Right atrium auricular region (tissue), 2 donors: ENCODE data around the gene TUBB4A. TPM values are rescaled to one million over a fixed set of nuclear protein-coding genes. Genes with fewer than 3 reads are reported as not detected.

Source experiments
- DNase-seq: peaks from one replicate; pipeline ENCODE4 v3.0.0-alpha.2; 2019; ENCODE audit warnings: low spot score
- H3K27ac ChIP-seq, 2 donors: fragments of 200-600 bp; sonication (generic); 1 replicate in 1 of 2; 2 replicates in 1 of 2; pipeline ENCODE4 v1.5.1; 2016 to 2019
- H3K27me3 ChIP-seq, 2 donors: fragments of 200-600 bp; sonication (generic); one replicate each; pipeline versions ENCODE4 v1.5.1 to v1.6.0; 2017 to 2019
- H3K36me3 ChIP-seq: fragments of 200-600 bp; sonication (generic); one replicate; pipeline ENCODE4 v1.5.1; 2016
- H3K4me1 ChIP-seq, 2 donors: fragments of 200-600 bp; sonication (generic); one replicate each; pipeline versions ENCODE4 v1.5.1 to v1.6.0; 2017 to 2019
- H3K4me3 ChIP-seq, 2 donors: fragments of 200-600 bp; sonication (generic); 1 replicate in 1 of 2; 2 replicates in 1 of 2; pipeline ENCODE4 v1.5.1; 2017 to 2019; ENCODE audit warnings: mild to moderate bottlenecking in 1 of 2, moderate library complexity in 1 of 2
- H3K9me3 ChIP-seq, 2 donors: fragments of 200-600 bp; sonication (generic); one replicate each; pipeline ENCODE4 v1.5.1; 2019
- CTCF ChIP-seq, 2 donors: fragments of 200-600 bp; sonication (generic); IDR thresholded peaks; one replicate each; pipeline ENCODE4 v1.5.1; 2019; ENCODE audit warnings: antibody characterized with exemption in 2 of 2
- total RNA-seq, 2 donors: library from RNA; depleted of rRNA; stranded (reverse); fragments of >200 nt; gene quantifications; one replicate each; pipeline ENCODE4 v1.1.0, GENCODE V29; 2016

Gene TUBB4A
- total RNA-seq, 2 donors from 2014 or later: 0.83 to 2.3 TPM

GRCh38 chr19:6491802-6492592 is 10.1 kb downstream of the TUBB4A start:
- Histone ChIP-seq H3K27me3 (no peaks in the 10 kb centered on the region), H3K9me3 (peaks cover 0 to 13% of the 10 kb centered on the region in 2 donors), H3K27ac (no peak overlapping the region), H3K4me3 (no peak overlapping the region), H3K4me1 (no peaks in the 10 kb centered on the region), H3K36me3 (no peaks in the 10 kb centered on the region)
- DNase-seq: no peak
- no peak for TF ChIP-seq CTCF (IDR thresholded peaks at IDR 0.05)

GRCh38 chr19:6490134-6490533 is 12.0 kb downstream of the TUBB4A start:
- Histone ChIP-seq H3K4me1 (no peaks in the 10 kb centered on the region), H3K27ac (no peak overlapping the region), H3K27me3 (no peaks in the 10 kb centered on the region), H3K4me3 (no peak overlapping the region), H3K36me3 (no peaks in the 10 kb centered on the region), H3K9me3 (peaks cover 0 to 13% of the 10 kb centered on the region in 2 donors)
- no peak for DNase-seq
- no peak for TF ChIP-seq CTCF (IDR thresholded peaks at IDR 0.05)

GRCh38 chr19:6489278-6490061 is 12.6 kb downstream of the TUBB4A start:
- H3K27ac ChIP-seq: no peak overlapping the region
- TF ChIP-seq CTCF (IDR thresholded peaks at IDR 0.05): no peak
- H3K4me1 ChIP-seq: no peaks in the 10 kb centered on the region
- no peak overlapping the region for H3K4me3 ChIP-seq
- no peak for DNase-seq
- H3K9me3 ChIP-seq: peaks cover 0 to 13% of the 10 kb centered on the region in 2 donors
- no peaks in the 10 kb centered on the region for H3K36me3 ChIP-seq
- H3K27me3 ChIP-seq: no peaks in the 10 kb centered on the region

- DNase-seq: no peak
- Histone ChIP-seq H3K27me3 (no peaks in the 10 kb centered on the region), H3K4me3 (no peak overlapping the region), H3K9me3 (no peaks in the 10 kb centered on the region), H3K4me1 (no peaks in the 10 kb centered on the region), H3K36me3 (no peaks in the 10 kb centered on the region), H3K27ac (no peak overlapping the region)
- TF ChIP-seq CTCF (IDR thresholded peaks at IDR 0.05): no peak
Observed at GRCh38 chr19:6484831-6485230, 17.3 kb downstream of the TUBB4A start.

GRCh38 chr19:6484230-6484629 is 17.9 kb downstream of the TUBB4A start:
- no peaks in the 10 kb centered on the region for H3K9me3 ChIP-seq
- H3K36me3 ChIP-seq: no peaks in the 10 kb centered on the region
- DNase-seq: no peak
- no peak overlapping the region for H3K4me3 ChIP-seq
- no peaks in the 10 kb centered on the region for H3K4me1 ChIP-seq
- H3K27ac ChIP-seq: no peak overlapping the region
- TF ChIP-seq CTCF (IDR thresholded peaks at IDR 0.05): no peak
- H3K27me3 ChIP-seq: no peaks in the 10 kb centered on the region
